HepG2 (cell line): ENCODE results near the gene ADGRL2. TPM values are rescaled to one million over a fixed set of nuclear protein-coding genes. Genes with fewer than 3 reads are reported as not detected.

Experiments
- CREB1 ChIP-seq, 2 experiments: fragments of 450-650 bp in 1 of 2; IDR thresholded peaks; 2 replicates each; pipeline ENCODE4 v1.6.1; 2016 to 2017; ENCODE audit warnings: control low read depth in 1 of 2, mild to moderate bottlenecking in 1 of 2, missing compliant biosample characterization in 1 of 2, missing genetic modification characterization in 1 of 2
- polyA plus RNA-seq, 8 experiments: library from polyadenylated mRNA; depleted of rRNA in 3 of 8; stranded (reverse) in 7 of 8; unstranded in 1 of 8; fragments of >200 nt; fragmentation: Illumina TruSeq in 4 of 8; extraction: Trizol in 4 of 8; gene quantifications; 2 replicates each; pipeline versions ENCODE4 v1.2.1 to v1.2.3, GENCODE V29; 2011 to 2016; ENCODE audit warnings: low read depth in 4 of 8, missing spikeins in 1 of 8, mixed read lengths in 1 of 8; ENCODE audit not compliant: insufficient read depth in 1 of 8
- total RNA-seq, 5 experiments: library from RNA; depleted of rRNA; stranded (reverse); fragments of >200 nt; fragmentation: Illumina TruSeq; extraction: Trizol; gene quantifications; 2 replicates each; pipeline ENCODE4 v1.2.3, GENCODE V29; 2016; ENCODE audit warnings: low read depth in 1 of 5
- TF ChIP-seq, protein P1 (sequence below), 2 experiments: fragments of 450-650 bp in 1 of 2; sonication (generic) in 1 of 2; formaldehyde crosslinking in 1 of 2; IDR thresholded peaks; 2 replicates each; pipeline versions ENCODE4 v1.6.1 to v1.8.0; 2016 to 2022; ENCODE audit warnings: antibody characterized with exemption in 1 of 2, mild to moderate bottlenecking in 1 of 2, missing genetic modification reagents in 1 of 2
- TF ChIP-seq, protein P2 (sequence below): sonication (generic); formaldehyde crosslinking; conservative IDR thresholded peaks from 2 replicates; pipeline ENCODE4 v1.4.0; 2020; ENCODE audit warnings: missing genetic modification reagents
- TF ChIP-seq, protein P3 (sequence below): IDR thresholded peaks from 2 replicates; pipeline ENCODE4 v1.6.1; 2016; ENCODE audit warnings: missing compliant biosample characterization, missing genetic modification reagents, borderline replicate concordance
- TF ChIP-seq, protein P4 (sequence below), 2 experiments: sonication (generic) in 1 of 2; formaldehyde crosslinking in 1 of 2; IDR thresholded peaks; 2 replicates each; pipeline versions ENCODE4 v1.4.0 to v1.6.1; 2016 to 2020; ENCODE audit warnings: borderline replicate concordance in 1 of 2, low read depth in 1 of 2, mild to moderate bottlenecking in 1 of 2, missing genetic modification reagents in 1 of 2
- TF ChIP-seq, protein P5 (sequence below): IDR thresholded peaks from 2 replicates; pipeline ENCODE4 v1.6.1; 2012; ENCODE audit warnings: low read depth, low read length, improper control_type of control experiment

ADGRL2 gene
- total and polyA plus RNA-seq, 2 of the 13 experiments (the other 11 are each of a cell fraction or from before 2014, with no cell fraction given): 15.3 to 31.6 TPM

DNA sequence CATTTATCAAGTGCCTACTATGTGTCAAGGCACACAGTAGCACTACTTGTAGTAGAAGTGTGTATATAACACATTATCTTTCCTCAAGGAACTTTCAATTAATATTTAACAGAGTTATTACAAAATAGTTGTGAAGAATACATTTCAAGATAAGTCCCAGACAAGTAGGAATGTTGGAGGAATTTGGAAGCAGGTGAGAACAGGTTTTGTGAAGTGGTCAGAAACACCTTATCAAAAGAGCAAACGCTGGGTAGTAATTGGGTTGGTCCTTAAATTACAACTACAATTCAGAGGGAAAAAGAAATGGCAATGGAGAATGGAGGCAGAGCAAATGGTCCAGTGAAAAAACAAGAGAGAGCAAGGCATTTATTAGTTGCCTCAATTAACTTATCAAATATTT, 218.8 kb downstream of the ADGRL2 start (continued):
- TF ChIP-seq, protein P1, sequence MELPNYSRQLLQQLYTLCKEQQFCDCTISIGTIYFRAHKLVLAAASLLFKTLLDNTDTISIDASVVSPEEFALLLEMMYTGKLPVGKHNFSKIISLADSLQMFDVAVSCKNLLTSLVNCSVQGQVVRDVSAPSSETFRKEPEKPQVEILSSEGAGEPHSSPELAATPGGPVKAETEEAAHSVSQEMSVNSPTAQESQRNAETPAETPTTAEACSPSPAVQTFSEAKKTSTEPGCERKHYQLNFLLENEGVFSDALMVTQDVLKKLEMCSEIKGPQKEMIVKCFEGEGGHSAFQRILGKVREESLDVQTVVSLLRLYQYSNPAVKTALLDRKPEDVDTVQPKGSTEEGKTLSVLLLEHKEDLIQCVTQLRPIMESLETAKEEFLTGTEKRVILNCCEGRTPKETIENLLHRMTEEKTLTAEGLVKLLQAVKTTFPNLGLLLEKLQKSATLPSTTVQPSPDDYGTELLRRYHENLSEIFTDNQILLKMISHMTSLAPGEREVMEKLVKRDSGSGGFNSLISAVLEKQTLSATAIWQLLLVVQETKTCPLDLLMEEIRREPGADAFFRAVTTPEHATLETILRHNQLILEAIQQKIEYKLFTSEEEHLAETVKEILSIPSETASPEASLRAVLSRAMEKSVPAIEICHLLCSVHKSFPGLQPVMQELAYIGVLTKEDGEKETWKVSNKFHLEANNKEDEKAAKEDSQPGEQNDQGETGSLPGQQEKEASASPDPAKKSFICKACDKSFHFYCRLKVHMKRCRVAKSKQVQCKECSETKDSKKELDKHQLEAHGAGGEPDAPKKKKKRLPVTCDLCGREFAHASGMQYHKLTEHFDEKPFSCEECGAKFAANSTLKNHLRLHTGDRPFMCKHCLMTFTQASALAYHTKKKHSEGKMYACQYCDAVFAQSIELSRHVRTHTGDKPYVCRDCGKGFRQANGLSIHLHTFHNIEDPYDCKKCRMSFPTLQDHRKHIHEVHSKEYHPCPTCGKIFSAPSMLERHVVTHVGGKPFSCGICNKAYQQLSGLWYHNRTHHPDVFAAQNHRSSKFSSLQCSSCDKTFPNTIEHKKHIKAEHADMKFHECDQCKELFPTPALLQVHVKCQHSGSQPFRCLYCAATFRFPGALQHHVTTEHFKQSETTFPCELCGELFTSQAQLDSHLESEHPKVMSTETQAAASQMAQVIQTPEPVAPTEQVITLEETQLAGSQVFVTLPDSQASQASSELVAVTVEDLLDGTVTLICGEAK (IDR thresholded peaks at IDR 0.05): no peak
- TF ChIP-seq, protein P1 (CRISPR knock-in tag; IDR thresholded peaks at IDR 0.05): no peak
- TF ChIP-seq, protein P2, sequence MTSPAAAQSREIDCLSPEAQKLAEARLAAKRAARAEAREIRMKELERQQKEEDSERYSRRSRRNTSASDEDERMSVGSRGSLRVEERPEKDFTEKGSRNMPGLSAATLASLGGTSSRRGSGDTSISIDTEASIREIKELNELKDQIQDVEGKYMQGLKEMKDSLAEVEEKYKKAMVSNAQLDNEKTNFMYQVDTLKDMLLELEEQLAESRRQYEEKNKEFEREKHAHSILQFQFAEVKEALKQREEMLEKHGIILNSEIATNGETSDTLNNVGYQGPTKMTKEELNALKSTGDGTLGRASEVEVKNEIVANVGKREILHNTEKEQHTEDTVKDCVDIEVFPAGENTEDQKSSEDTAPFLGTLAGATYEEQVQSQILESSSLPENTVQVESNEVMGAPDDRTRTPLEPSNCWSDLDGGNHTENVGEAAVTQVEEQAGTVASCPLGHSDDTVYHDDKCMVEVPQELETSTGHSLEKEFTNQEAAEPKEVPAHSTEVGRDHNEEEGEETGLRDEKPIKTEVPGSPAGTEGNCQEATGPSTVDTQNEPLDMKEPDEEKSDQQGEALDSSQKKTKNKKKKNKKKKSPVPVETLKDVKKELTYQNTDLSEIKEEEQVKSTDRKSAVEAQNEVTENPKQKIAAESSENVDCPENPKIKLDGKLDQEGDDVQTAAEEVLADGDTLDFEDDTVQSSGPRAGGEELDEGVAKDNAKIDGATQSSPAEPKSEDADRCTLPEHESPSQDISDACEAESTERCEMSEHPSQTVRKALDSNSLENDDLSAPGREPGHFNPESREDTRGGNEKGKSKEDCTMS (CRISPR knock-in tag): no peak
- TF ChIP-seq, protein P3, sequence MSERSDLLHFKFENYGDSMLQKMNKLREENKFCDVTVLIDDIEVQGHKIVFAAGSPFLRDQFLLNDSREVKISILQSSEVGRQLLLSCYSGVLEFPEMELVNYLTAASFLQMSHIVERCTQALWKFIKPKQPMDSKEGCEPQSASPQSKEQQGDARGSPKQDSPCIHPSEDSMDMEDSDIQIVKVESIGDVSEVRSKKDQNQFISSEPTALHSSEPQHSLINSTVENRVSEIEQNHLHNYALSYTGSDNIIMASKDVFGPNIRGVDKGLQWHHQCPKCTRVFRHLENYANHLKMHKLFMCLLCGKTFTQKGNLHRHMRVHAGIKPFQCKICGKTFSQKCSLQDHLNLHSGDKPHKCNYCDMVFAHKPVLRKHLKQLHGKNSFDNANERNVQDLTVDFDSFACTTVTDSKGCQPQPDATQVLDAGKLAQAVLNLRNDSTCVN (CRISPR knock-in tag): no peak
- TF ChIP-seq, protein P4, sequence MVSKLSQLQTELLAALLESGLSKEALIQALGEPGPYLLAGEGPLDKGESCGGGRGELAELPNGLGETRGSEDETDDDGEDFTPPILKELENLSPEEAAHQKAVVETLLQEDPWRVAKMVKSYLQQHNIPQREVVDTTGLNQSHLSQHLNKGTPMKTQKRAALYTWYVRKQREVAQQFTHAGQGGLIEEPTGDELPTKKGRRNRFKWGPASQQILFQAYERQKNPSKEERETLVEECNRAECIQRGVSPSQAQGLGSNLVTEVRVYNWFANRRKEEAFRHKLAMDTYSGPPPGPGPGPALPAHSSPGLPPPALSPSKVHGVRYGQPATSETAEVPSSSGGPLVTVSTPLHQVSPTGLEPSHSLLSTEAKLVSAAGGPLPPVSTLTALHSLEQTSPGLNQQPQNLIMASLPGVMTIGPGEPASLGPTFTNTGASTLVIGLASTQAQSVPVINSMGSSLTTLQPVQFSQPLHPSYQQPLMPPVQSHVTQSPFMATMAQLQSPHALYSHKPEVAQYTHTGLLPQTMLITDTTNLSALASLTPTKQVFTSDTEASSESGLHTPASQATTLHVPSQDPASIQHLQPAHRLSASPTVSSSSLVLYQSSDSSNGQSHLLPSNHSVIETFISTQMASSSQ (IDR thresholded peaks at IDR 0.05; ENCODE audit: low read depth): no peak
- TF ChIP-seq, protein P4 (CRISPR knock-in tag; IDR thresholded peaks at IDR 0.05; ENCODE audit: borderline replicate concordance): no peak
- no peak for TF ChIP-seq CREB1 (IDR thresholded peaks at IDR 0.05)
- no peak for TF ChIP-seq CREB1 (CRISPR knock-in tag; IDR thresholded peaks at IDR 0.05)
- TF ChIP-seq, protein P5, sequence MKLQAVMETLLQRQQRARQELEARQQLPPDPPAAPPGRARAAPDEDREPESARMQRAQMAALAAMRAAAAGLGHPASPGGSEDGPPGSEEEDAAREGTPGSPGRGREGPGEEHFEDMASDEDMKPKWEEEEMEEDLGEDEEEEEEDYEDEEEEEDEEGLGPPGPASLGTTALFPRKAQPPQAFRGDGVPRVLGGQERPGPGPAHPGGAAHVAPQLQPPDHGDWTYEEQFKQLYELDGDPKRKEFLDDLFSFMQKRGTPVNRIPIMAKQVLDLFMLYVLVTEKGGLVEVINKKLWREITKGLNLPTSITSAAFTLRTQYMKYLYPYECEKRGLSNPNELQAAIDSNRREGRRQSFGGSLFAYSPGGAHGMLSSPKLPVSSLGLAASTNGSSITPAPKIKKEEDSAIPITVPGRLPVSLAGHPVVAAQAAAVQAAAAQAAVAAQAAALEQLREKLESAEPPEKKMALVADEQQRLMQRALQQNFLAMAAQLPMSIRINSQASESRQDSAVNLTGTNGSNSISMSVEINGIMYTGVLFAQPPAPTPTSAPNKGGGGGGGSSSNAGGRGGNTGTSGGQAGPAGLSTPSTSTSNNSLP: no peak
